SK-N-MC (cell line): ENCODE results near the gene SLC6A2.

Experiments
- DNase-seq: peaks from one replicate; pipeline ENCODE4 v3.0.0-alpha.2; 2011; ENCODE audit warnings: low read depth, low spot score
- H3K27ac ChIP-seq: fragments of 200-600 bp; sonication (generic); 2 replicates; pipeline ENCODE4 v1.5.1; 2016; ENCODE audit warnings: mixed run types
- H3K36me3 ChIP-seq: fragments of 200-600 bp; sonication (generic); 2 replicates; pipeline ENCODE4 v1.6.1; 2017; ENCODE audit warnings: antibody characterized with exemption, low read length, mixed read lengths; ENCODE audit not compliant: insufficient read depth
- H3K4me3 ChIP-seq: fragments of 200-600 bp; sonication (generic); 2 replicates; pipeline ENCODE4 v1.5.1; 2016
- H3K9ac ChIP-seq: fragments of 200-600 bp; sonication (generic); 2 replicates; pipeline ENCODE4 v1.8.0; 2017; ENCODE audit warnings: mixed run types, mixed read lengths; ENCODE audit not compliant: insufficient read length
- H3K9me3 ChIP-seq: fragments of 200-600 bp; sonication (generic); 2 replicates; pipeline ENCODE4 v1.6.1; 2017; ENCODE audit warnings: low read depth, mild to moderate bottlenecking, antibody characterized with exemption, low read length, moderate library complexity, mixed read lengths
- EZH2 ChIP-seq: fragments of 200-600 bp; sonication (generic); IDR thresholded peaks from one replicate; pipeline ENCODE4 v1.6.1; 2017; ENCODE audit warnings: antibody characterized with exemption
- FOXP2 ChIP-seq: optimal IDR thresholded peaks from 2 replicates; pipeline ENCODE3; 2011; ENCODE audit warnings: mild to moderate bottlenecking, moderate library complexity; ENCODE audit not compliant: insufficient read depth; ENCODE audit errors: extremely low read length, control extremely low read depth
- POLR2AphosphoS5 ChIP-seq: IDR thresholded peaks from 2 replicates; pipeline ENCODE4 v1.6.1; 2012; ENCODE audit warnings: mild to moderate bottlenecking, low read depth, low read length, borderline replicate concordance

Gene SLC6A2

DNA sequence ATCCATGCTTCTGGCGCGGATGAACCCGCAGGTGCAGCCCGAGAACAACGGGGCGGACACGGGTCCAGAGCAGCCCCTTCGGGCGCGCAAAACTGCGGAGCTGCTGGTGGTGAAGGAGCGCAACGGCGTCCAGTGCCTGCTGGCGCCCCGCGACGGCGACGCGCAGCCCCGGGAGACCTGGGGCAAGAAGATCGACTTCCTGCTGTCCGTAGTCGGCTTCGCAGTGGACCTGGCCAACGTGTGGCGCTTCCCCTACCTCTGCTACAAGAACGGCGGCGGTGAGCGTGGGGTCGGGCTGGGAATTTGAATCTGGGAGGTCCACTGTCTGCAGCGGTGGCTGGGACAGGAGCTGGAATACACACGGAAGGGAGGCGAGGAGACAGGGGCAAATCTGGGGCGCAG is 904 bp downstream of the SLC6A2 start:
- no peak for DNase-seq

DNA sequence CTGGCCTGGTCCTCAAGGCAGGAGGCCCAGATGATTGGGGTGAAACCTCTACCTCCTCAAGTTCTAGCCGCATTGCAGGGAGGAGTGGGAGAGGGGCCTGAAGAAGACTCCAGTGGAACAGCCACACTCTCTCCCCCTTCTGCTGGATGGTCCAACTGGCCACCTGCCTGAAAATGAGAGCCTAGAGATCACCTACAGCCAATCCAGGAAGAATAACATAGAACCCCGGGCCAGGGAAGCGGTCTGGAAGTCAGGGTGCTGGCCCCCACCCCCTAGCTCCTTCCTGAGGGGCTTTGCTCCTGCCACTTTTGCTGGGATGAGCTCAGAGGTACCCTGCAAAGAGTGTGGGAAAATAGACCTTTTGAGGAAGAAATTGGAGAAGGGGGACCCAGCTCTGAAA is 1.8 kb downstream of the SLC6A2 start:
- H3K9me3 ChIP-seq = no peaks in the 10 kb centered on the region
- no peaks in the 10 kb centered on the region for H3K36me3 ChIP-seq
- no peak overlapping the region for H3K27ac ChIP-seq
- no peak overlapping the region for H3K9ac ChIP-seq
- no peak for DNase-seq
- TF ChIP-seq EZH2 = no peak
- TF ChIP-seq POLR2AphosphoS5 = no peak
- TF ChIP-seq FOXP2 = no peak
- no peak overlapping the region for H3K4me3 ChIP-seq

More for the DNA sequence above, 904 bp downstream of the SLC6A2 start:
- no peaks in the 10 kb centered on the region for H3K9me3 ChIP-seq
- no peak overlapping the region for H3K4me3 ChIP-seq
- H3K36me3 ChIP-seq = no peaks in the 10 kb centered on the region
- H3K9ac ChIP-seq = no peak overlapping the region
- no peak overlapping the region for H3K27ac ChIP-seq
- TF ChIP-seq EZH2 (no peak), FOXP2 (no peak), POLR2AphosphoS5 (no peak)

DNA sequence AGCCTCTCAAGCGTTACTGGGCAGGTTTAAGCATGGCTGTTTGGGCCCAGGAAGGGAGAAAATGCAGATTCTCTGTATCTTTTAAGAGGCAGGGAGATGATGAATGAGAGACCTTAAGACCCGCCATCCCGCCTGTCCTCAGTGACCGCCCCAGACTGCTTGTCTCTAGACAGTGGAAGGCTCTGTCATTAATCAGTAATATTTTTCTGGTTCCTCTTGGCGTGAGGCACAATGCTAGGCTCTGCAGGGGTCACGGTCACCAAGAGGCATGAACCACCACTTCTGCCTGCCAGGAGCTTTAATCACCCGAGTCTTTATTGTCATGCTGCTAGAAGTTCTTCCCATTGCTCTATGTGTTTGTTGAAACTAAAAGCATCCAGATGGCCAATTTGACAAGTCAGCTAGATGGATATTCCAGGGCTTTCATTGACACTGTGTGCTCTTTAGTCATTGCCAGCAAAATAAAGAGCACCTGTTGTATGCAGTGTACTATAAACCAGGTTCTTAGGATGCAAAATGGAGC is 3.2 kb downstream of the SLC6A2 start:
- TF ChIP-seq FOXP2 = no peak
- no peak for TF ChIP-seq POLR2AphosphoS5
- TF ChIP-seq EZH2 = no peak

DNA sequence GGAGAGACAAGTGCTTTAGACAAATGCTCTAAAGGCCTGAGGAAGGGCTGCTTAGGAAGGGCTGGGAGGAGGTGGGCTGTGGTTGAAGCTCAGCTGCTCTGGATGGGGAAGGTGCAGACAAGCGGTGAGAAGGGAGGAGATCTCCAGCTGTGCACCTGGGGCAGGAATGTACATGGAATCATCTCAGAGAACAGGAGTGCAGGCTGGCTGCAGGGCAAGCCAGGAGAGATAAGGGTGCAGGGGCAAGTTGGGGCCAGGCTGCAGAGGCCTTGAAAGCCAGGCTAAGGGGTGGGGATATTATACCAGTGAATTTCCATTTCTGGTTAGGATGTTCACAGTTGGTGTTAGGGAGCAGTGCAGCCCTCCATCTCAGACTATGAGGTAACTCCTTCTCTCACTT is 4.2 kb downstream of the SLC6A2 start:
- no peak overlapping the region for H3K27ac ChIP-seq
- no peaks in the 10 kb centered on the region for H3K9me3 ChIP-seq
- DNase-seq = no peak
- TF ChIP-seq EZH2 (no peak), POLR2AphosphoS5 (no peak), FOXP2 (no peak)
- H3K9ac ChIP-seq = no peak overlapping the region
- H3K4me3 ChIP-seq = no peak overlapping the region
- no peaks in the 10 kb centered on the region for H3K36me3 ChIP-seq

More for the DNA sequence above, 3.2 kb downstream of the SLC6A2 start:
- H3K9me3 ChIP-seq = no peaks in the 10 kb centered on the region
- H3K36me3 ChIP-seq = no peaks in the 10 kb centered on the region
- no peak overlapping the region for H3K9ac ChIP-seq
- no peak for DNase-seq
- no peak overlapping the region for H3K27ac ChIP-seq
- H3K4me3 ChIP-seq = no peak overlapping the region

DNA sequence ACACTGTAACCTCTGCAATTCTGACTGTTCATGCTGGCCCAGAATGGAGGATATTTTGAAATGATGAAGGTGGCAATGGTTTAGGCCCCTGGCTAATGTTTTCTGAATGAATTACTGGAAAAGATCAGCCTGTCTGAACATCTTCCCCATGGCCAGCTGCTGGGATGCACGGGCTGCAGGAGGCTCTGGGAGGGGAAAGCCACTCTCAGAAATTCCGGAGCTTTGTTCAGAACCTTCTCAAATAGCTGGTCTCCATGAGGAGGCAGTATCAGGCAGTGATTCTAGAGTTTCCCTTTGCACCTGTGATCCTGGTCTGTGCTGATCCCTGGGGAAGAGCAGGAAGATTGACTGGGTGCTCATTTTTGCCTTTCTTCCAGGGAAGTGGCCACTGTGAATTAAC is 5.0 kb downstream of the SLC6A2 start:
- Histone ChIP-seq H3K36me3 (no peaks in the 10 kb centered on the region), H3K9me3 (no peaks in the 10 kb centered on the region), H3K9ac (no peak overlapping the region), H3K27ac (no peak overlapping the region), H3K4me3 (no peak overlapping the region)
- no peak for DNase-seq
- no peak for TF ChIP-seq FOXP2

DNA sequence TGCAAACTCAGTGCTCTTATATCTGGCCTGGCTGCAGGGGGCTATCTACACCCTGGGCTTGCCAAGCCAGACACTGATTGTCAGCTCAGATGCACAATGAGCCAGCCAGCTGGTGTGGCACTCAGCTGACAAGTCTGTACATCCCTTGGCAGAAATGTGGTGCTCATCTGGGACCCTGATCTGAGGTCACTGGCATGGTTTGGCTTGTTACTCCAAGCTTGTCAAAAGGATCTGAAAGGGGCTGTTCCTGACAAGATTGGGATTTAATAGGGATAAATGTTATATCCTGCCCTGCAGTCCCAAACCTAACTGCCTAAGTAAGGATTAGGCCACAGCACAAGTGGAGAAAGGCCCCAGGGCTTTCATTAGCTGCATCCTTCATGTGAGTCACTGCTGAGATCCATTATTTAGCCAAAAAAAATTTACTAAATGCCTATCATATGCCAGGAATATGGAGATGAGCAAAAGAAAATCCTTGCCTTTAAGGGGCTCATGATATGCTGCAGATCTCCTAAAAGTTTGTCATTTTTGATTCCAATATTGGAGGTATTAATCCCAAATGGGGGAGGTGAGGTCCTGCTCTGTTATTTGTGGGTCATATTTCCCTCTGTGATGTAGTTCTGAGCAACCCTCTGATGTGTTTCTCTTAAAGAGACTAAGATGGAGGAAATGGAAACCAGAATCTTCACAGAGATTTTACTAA is 6.3 kb downstream of the SLC6A2 start:
- Histone ChIP-seq H3K9me3 (no peaks in the 10 kb centered on the region), H3K36me3 (no peaks in the 10 kb centered on the region), H3K9ac (no peak overlapping the region), H3K27ac (no peak overlapping the region), H3K4me3 (no peak overlapping the region)
- DNase-seq = no peak
- TF ChIP-seq POLR2AphosphoS5 (no peak), EZH2 (no peak), FOXP2 (no peak)

DNA sequence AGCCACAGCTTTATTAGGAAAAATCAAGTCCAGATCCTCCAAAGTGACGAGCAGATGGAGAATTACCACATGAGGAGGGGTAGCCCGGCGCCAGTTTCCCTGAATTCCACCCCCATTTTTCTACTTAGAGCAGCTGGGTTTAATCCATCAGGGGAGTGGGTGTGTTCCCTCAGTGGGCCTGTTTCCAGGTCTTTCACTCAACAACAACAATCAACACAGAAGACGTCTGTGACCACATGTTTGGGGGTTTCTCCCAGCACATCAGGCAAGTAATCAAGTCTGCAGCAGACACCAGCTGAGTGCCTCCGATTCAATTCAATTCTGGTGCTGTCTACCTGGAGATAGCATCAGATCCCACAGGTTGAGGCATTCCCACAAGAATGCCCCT is 6.8 kb downstream of the SLC6A2 start:
- no peak for DNase-seq
- Histone ChIP-seq H3K9me3 (no peaks in the 10 kb centered on the region), H3K9ac (no peak overlapping the region), H3K4me3 (no peak overlapping the region), H3K36me3 (no peaks in the 10 kb centered on the region), H3K27ac (no peak overlapping the region)
- TF ChIP-seq FOXP2 = no peak
- no peak for TF ChIP-seq EZH2
- TF ChIP-seq POLR2AphosphoS5 = no peak

DNA sequence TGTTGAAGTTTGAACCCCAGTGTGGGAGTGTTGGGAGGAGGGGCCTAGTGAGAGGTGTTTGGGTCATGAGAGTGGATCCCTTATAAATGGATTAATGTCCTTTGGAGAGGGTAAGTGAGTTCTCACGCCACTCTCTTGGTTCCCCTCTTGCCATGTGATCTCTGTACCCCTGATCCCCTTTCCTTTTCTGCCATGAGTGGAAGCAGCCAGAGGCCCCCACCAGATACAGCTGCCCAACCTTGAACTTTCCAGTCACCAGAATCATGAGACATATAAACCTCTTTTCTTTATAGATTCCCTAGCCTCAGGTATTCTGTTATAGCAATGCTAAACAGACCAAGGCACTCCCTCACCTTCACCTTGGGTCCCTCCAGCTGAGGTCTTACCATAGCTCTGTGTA is 7.4 kb downstream of the SLC6A2 start:
- TF ChIP-seq FOXP2 = no peak
- TF ChIP-seq POLR2AphosphoS5 = no peak
- no peak for TF ChIP-seq EZH2
- H3K27ac ChIP-seq = no peak overlapping the region
- no peak overlapping the region for H3K4me3 ChIP-seq
- H3K9ac ChIP-seq = no peak overlapping the region
- H3K9me3 ChIP-seq = no peaks in the 10 kb centered on the region
- H3K36me3 ChIP-seq = no peaks in the 10 kb centered on the region
- DNase-seq = no peak
